ENCODE data around the gene MS4A6E.
A peak's percentile ranks its signal among the peaks of the same experiment; 100 is the strongest.
"Not testable (repeated sequence)": the region's sequence is repeated elsewhere in the genome, so short reads cannot be mapped to it uniquely, and the experiment has no call there.

Gene MS4A6E

GRCh38 chr11:60334005-60334620, 7.1 kb downstream of the MS4A6E start:
- DNase-seq (ENCODE audit: extremely low spot score, insufficient read length, low read depth) (no peak), FAIRE-seq (peak; percentile 86)

DNA sequence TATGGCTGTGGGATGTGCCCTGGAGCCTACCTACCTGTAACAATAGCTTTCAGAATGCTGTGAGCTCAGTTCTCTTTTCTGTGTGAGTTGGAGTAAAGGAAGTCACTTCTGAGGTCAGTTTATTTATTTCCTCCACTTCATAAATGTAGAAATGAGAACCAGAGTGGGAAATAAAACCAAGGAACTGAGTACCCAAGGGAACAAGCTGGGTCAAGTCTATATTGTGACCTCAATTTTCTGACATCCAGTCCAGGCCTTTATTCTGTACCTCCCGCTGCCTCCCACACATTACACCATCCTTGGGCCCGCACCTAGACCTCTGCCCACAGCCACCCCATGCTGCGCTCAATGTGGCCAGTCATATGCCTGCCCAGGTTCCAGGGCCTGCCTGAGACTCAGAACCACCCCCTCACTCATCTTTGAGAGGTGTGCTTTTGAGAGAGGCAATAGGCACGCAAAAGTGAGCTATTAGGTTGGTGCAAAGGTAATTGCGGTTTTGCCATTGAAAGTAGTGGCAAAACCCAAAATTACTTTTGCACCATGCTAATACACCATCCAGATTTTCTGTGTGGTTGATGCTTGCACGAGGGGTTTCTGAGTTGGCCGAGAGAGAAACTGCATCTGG, 9.8 kb downstream of the MS4A6E start:
- FAIRE-seq (peak; percentile 48), DNase-seq (ENCODE audit: extremely low spot score, insufficient read length, low read depth) (no peak)

- FAIRE-seq (no peak), DNase-seq (ENCODE audit: extremely low spot score, insufficient read length, low read depth) (no peak)
Observed at GRCh38 chr11:60338053-60338452, 11.0 kb downstream of the MS4A6E start.

DNA sequence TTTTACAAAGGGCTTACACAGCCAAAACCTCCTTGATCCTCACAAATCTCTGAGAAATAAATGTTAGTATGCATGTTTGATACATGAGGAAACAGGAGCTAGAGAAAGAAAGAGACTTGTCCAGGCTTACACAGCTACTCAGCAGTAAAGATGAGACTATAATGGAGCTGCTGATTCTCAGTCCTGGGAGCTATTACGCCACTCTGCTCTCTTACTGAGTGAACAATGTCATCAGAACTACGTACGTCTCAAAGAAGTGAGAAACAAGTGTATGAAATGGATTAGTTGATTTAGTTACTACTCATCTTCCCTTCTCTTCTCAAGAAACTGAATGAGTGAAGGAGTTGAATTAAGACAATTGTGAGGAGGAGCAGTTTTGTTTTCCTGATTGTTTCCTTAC, 12.3 kb downstream of the MS4A6E start:
- DNase-seq (ENCODE audit: extremely low spot score, insufficient read length, low read depth) (no peak), FAIRE-seq (no peak)

DNA sequence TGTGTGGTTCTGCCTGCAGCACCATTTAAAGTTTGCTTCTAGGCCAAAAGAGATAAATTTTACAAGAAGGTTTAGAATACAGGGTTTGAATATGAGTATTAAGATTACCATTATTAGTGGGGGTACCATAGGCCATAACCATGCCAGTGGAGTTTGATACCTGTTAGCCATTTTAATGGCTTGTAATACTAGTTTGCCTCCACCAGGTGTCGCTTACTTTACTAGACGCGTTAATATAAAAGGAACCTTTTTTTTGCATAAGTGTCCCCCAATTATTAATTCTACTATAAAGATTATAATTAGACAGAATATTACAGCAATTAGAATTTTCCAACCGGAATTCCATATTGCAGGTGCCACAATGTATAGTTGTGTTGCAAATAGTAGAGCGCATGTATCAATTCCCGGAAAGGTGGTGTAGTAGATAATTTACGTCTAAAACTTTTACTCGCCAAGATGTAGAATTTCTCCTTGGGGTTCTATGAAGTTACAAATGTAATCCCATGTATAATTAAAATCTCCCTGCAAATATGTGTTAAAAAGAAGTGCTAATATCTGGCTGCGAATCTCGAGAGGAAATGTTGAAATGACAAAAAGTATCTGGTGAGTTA, 16.1 kb downstream of the MS4A6E start:
- peak; percentile 75 for FAIRE-seq
- DNase-seq (ENCODE audit: extremely low spot score, insufficient read length, low read depth): no peak

- no peak for FAIRE-seq
- no peak for DNase-seq (ENCODE audit: extremely low spot score, insufficient read length, low read depth)
Observed at GRCh38 chr11:60344146-60344545, 17.1 kb downstream of the MS4A6E start.

DNA sequence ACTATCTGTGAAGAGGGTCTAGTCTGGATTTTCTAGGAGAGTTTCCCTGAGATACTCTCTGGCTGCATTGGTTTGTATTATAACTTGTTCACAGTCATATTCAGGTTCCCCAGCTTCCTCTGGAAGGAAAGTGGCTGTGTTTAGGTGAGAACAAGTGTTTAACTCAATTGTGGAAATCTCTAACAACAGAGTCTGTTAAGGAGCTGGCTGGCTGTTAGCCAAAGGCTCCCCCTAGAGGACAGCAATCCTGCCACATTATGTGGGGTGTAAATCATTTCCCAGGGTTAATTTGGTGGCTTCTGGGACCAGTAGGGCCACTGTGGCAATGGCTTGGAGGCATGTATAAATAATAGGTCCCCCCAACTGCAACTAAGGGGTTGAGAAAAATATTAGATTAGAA, 18.4 kb downstream of the MS4A6E start:
- DNase-seq (ENCODE audit: extremely low spot score, insufficient read length, low read depth): no peak
- peak; percentile 60 for FAIRE-seq

DNA sequence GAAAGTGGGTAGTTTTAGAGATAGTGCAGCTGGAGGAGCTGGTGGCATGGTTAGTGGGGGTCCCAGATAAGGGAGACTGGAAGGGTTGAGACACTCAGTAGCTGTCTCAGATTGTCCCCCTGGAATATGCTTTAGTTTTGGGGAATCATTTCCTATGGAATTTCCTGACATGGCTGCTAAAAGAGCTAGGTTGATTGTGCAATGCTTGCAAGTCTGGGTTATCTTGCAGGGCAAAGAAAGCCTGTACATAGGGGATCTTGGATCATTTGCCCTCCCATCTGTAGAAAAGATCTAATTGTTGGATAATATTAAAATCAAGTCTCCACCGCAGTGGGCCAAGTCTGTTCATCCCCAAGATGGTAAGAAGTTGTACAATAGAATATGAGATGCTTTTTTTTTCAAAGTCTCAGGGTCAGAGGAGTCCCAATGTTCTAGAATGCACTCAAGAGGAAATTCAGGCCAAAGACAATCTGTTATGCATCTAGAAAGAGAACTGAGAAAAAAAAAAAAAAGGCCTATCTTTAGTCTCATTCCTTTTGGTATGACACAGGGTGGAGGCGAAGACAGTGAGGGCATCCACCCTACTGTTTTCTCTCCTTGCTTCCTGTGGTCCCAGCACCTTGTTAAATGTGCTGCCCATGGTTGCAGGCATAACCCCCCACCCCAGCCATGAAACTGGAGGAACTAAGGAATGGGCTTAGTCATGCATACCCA, 20.2 kb downstream of the MS4A6E start:
- DNase-seq (ENCODE audit: extremely low spot score, insufficient read length, low read depth): no peak
- FAIRE-seq: peak; percentile 52

DNA sequence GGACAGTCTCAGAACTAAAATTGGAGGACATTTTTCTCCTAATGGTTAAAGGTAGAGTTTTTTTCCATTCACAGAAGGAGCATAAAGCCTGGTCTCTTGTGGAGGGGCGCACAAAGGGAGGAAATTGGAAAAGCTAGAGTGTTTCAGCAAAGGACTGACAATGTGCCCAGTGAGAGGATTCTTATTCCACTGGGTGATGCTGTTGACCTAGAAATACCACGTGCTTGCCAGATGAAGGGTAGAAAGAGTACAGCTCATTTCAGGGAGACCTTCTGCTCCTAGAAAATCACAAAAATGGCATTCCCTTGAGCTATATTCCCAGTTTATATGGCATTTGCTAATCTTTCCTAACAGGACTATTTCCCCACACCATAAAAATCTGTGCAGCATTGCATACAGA, 21.1 kb downstream of the MS4A6E start:
- FAIRE-seq (no peak), DNase-seq (ENCODE audit: extremely low spot score, insufficient read length, low read depth) (no peak)

DNA sequence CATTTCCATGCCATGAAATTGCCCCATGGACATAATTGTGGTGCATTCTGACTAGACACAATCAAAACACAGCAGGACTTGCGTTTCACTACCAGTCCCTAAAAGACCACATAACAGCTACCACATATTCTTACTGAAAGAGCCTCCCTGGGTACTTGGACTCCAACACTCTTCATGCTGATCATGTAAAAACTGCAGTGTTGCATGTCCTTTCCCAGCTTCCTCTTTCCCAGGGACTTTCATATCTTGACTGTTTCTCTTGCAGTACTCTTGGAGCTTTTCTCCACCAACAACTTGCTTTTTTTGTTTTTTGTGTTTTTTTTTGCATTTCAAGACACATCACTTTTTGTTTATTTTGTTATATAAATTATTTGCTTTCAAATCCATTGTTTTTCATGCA, 22.9 kb downstream of the MS4A6E start:
- DNase-seq (ENCODE audit: extremely low spot score, insufficient read length, low read depth) (no peak), FAIRE-seq (no peak)

DNA sequence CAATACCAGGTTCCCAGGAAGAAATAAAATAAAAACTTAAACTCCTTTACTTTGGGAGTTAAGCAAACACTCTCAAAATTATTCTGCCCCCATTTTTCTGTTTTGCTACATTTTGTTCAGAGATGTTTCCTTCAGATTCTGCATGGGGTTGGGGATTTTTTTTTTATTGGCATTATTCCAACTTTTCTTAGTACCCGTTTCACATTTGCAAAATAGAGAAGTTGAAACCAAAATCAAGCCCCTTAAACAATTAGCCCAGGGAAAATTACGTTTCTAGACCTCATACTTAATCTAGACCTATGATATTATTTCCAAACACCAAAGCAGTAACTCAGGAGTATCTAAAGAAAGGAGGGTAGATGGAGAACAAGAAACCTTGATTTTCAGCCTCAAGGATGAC, 30.7 kb downstream of the MS4A6E start:
- FAIRE-seq: no peak
- DNase-seq (ENCODE audit: extremely low spot score, insufficient read length, low read depth): no peak

- DNase-seq (ENCODE audit: extremely low spot score, insufficient read length, low read depth) (no peak), FAIRE-seq (no peak)
Observed at GRCh38 chr11:60360621-60361020, 33.6 kb downstream of the MS4A6E start.

DNA sequence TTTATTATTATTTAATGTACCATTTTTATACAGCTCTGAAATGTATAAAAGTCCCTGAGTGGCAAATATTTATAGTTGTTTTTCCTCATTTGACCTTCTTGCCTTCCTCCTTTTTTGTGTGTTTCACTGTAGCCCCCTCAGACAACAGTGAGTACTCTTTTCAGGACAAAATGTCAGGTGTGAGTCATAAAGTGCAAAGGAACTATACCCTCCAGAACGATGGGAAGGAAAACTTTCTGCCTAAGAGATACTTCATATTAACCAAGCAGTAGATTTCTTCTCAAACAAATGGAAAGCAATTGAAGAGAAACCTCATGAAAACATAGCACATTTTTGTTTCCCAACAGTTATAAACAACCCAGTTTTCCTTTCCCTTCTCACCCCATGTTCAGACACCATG, 35.2 kb downstream of the MS4A6E start:
- DNase-seq (ENCODE audit: extremely low spot score, insufficient read length, low read depth) (no peak), FAIRE-seq (peak; percentile 50)

DNA sequence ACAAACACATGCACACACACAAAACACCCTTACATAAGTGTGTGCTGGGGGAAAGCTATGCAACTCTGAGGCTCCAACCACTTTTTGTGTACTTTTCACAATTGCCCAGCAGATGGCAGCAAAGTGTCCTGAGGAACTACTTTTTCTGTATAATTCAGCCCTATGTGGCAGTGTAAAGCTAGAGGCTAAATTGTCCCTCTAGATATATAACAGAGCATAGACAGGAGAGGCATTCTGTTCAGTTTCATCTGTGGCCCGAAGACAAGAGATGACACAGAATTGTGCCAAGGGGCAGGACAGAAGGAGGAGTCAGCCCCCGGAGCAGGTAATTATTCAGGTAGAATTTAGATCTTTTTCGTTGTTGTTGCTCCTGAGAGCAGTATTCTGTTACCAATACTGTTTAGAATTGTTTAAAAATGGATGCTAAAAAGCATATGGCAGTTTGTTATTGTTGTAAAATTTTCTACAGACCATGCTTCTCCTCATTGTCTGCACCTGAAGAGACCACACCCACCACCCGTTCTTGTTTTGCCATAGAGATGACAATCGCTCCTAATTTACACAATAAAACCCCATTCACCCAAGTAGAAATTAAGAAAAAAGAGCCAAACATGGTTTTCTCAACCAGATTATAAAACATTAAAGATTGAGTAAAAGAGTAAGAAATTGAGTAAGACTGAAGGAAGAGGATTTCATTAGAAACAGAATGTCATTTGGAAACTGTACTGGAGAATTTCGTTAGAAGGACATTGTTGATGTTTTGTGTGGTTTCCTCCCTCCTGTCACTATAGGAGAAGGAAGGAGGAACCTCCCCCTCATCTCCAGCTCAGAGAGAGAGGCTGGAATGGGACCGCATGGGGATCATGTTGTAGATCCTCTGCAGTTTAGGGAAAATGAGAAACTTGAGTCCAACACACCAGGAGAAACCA, 36.8 kb downstream of the MS4A6E start:
- peak; percentile 99 for FAIRE-seq
- DNase-seq (ENCODE audit: extremely low spot score, insufficient read length, low read depth): peak; percentile 48

- not testable (repeated sequence) for DNase-seq (ENCODE audit: extremely low spot score, insufficient read length, low read depth); FAIRE-seq
Observed at GRCh38 chr11:60366262-60366904, 39.3 kb downstream of the MS4A6E start.

DNA sequence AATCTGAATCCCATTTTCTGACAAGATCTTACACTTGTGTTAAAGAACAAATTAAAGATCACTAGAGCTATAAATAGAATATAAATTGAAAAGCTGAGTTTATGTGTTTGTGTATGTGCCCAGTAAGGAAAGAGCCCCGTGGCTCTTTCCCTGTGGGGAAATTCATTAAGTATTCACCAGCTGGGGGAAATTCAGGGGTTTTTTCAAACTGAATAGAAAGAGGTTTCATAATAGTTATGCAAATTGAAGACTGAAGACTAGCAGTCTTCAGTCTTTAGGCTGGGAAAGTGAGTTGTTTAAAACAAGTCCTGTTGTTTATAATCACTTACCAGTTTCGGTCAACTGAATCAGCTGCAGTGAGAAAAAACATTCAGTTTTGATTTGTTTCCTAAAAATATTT, 40.0 kb downstream of the MS4A6E start:
- DNase-seq (ENCODE audit: extremely low spot score, insufficient read length, low read depth) (peak; percentile 52), FAIRE-seq (peak; percentile 95)

DNA sequence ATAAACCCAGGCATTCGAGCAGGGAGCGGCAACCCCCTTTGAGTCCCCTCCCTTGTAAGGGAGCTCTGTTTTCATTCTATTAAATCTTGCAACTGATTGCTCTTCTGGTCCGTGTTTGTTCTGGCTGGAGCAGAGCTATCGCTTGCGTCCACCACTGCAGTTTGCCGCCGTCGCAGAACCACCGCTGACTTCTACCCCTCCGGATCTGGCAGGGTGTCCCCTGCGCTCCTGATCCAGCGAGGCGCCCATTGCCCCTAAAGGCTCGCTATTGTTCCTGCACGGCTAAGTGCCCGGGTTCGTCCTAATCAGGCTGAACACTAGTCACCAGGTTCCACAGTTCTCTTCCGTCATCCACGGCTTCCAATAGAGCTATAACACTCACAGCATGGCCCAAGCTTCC, 40.8 kb downstream of the MS4A6E start:
- DNase-seq (ENCODE audit: extremely low spot score, insufficient read length, low read depth) (no peak), FAIRE-seq (no peak)

DNA sequence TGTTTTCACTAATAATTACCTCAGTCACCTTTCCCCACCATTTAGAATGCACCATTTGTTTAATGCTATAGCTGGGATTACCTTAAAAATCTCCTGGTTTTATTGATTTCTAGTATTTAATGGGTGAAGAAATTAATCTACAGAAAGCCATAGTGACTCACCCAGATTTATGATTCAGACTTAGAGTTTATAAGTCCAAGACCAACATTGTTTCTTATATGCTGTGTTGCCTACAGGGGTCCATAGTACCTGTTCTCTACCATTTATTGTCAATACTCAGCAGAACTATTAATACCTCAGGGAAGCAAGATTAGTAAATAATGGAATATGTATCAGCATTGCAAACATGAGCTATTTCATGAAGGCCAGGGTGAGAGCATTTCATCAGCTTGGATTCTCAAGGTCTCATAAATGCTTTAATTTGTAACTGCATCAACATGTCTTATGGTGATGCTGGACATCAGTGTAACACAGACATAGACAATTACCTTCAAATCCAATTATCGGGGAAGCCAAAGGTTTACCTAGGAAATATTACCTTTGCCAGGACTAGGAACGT, 43.3 kb downstream of the MS4A6E start:
- FAIRE-seq: no peak
- DNase-seq (ENCODE audit: extremely low spot score, insufficient read length, low read depth): no peak

GRCh38 chr11:60370811-60371298, 43.8 kb downstream of the MS4A6E start:
- FAIRE-seq: no peak
- DNase-seq (ENCODE audit: extremely low spot score, insufficient read length, low read depth): no peak
